Gastroesophageal sphincter (tissue), 3 donors: Measurements from ENCODE around the gene ELAVL3.

Experiments
- EP300 ChIP-seq: sonication (generic); formaldehyde crosslinking; IDR thresholded peaks from one replicate; pipeline ENCODE4 v1.6.1; 2017; ENCODE audit warnings: antibody characterized with exemption, mild to moderate bottlenecking
- TF ChIP-seq, protein P1 (sequence below), 4 experiments: fragments of 200-600 bp in 2 of 4; fragments of 450-650 bp in 2 of 4; sonication (generic) in 1 of 4; IDR thresholded peaks; one replicate each; pipeline ENCODE4 v1.5.1; 2017 to 2019; ENCODE audit warnings: antibody characterized with exemption in 4 of 4, mild to moderate bottlenecking in 2 of 4, moderate library complexity in 2 of 4

DNA sequence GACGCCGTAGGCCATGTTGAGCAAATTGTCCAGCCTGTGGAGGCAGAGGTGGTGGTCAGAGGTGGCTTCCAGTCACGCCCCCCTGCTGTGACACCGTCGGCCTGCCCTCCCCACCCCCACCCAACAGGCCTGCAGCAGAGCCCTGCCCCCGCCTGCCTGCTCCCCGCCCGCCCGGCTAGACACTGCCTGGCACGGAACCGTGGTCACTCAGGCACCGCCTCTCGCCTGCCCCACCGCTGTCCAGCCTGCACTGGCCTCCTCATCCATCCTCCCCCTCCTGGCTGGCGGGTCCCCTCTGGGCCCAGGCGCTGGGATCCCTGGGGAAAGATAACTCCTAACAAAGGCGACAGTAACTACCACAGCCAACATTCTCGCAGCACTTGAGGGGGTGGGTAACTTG lies 23.7 kb downstream of the ELAVL3 start:
- TF ChIP-seq EP300 = no peak
- TF ChIP-seq, protein P1, sequence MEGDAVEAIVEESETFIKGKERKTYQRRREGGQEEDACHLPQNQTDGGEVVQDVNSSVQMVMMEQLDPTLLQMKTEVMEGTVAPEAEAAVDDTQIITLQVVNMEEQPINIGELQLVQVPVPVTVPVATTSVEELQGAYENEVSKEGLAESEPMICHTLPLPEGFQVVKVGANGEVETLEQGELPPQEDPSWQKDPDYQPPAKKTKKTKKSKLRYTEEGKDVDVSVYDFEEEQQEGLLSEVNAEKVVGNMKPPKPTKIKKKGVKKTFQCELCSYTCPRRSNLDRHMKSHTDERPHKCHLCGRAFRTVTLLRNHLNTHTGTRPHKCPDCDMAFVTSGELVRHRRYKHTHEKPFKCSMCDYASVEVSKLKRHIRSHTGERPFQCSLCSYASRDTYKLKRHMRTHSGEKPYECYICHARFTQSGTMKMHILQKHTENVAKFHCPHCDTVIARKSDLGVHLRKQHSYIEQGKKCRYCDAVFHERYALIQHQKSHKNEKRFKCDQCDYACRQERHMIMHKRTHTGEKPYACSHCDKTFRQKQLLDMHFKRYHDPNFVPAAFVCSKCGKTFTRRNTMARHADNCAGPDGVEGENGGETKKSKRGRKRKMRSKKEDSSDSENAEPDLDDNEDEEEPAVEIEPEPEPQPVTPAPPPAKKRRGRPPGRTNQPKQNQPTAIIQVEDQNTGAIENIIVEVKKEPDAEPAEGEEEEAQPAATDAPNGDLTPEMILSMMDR (IDR thresholded peaks at IDR 0.05) = no peak
